A673 (cell line): ENCODE results near the gene DLG2.

ENCODE experiments used
- CTCF ChIP-seq: fragments of 300-800, 200-600 bp; sonication (generic); conservative IDR thresholded peaks from 2 replicates; pipeline ENCODE4 v1.5.1; 2017; ENCODE audit warnings: low read depth, mild to moderate bottlenecking, antibody characterized with exemption, low read length, moderate library complexity, mixed read lengths
- EZH2 ChIP-seq: fragments of 200-600 bp; sonication (generic); IDR thresholded peaks from 2 replicates; pipeline ENCODE4 v1.6.1; 2017; ENCODE audit warnings: borderline replicate concordance, low read depth, mild to moderate bottlenecking, mixed read lengths, antibody characterized with exemption, low read length; ENCODE audit not compliant: poor library complexity, severe bottlenecking

GRCh38 chr11:83845797-83846196 lies 1781.3 kb downstream of the DLG2 start:
- no peak for TF ChIP-seq EZH2
- TF ChIP-seq CTCF, result no peak
